HG03060 (cell line): Measurements from ENCODE around the gene KCNJ3.
"Not testable (repeated sequence)": the region's sequence is repeated elsewhere in the genome, so short reads cannot be mapped to it uniquely, and the experiment has no call there.

Source experiments
- ATAC-seq: cut with Tn5 transposase; IDR thresholded peaks from one replicate; pipeline ENCODE4 v1.9.1; 2021; ENCODE audit warnings: low read depth, moderate number of reproducible peaks; ENCODE audit not compliant: unreplicated experiment

KCNJ3 gene

GRCh38 chr2:154836632-154837031 is 138.1 kb downstream of the KCNJ3 start:
- no peak for ATAC-seq

- no peak for ATAC-seq
Observed at GRCh38 chr2:154837035-154837434, 138.5 kb downstream of the KCNJ3 start.

- ATAC-seq, result no peak
Observed at GRCh38 chr2:154844513-154844912, 146.0 kb downstream of the KCNJ3 start.

GRCh38 chr2:154846842-154847241 is 148.3 kb downstream of the KCNJ3 start:
- ATAC-seq, result no peak

GRCh38 chr2:154849482-154849881 is 151.0 kb downstream of the KCNJ3 start:
- ATAC-seq, result no peak

- no peak for ATAC-seq
Observed at GRCh38 chr2:154850532-154850931, 152.0 kb downstream of the KCNJ3 start.

GRCh38 chr2:154855138-154855537 is 156.6 kb downstream of the KCNJ3 start:
- ATAC-seq, result no peak

- ATAC-seq, result not testable (repeated sequence)
Observed at GRCh38 chr2:154867151-154867550, 168.7 kb downstream of the KCNJ3 start.

GRCh38 chr2:154875999-154876398 is 177.5 kb downstream of the KCNJ3 start:
- no peak for ATAC-seq

GRCh38 chr2:154882725-154883124 is 184.2 kb downstream of the KCNJ3 start:
- ATAC-seq, result no peak

- ATAC-seq, result no peak
Observed at GRCh38 chr2:154886316-154886715, 187.8 kb downstream of the KCNJ3 start.

GRCh38 chr2:154898269-154898668 is 199.8 kb downstream of the KCNJ3 start:
- no peak for ATAC-seq

- ATAC-seq, result no peak
Observed at GRCh38 chr2:154901063-154901462, 202.6 kb downstream of the KCNJ3 start.
